IMR-90 (cell line): Measurements from ENCODE around the gene PLXDC2. TPM values are rescaled to one million over a fixed set of nuclear protein-coding genes. Genes with fewer than 3 reads are reported as not detected.

ENCODE experiments used
- ATAC-seq: fragments of 200-7000 bp; cut with Tn5 transposase; 2 replicates; pipeline ENCODE4 v1.9.1; 2020; ENCODE audit warnings: low read depth, mild to moderate bottlenecking, moderate library complexity
- BruUV-seq: library from RNA; stranded (reverse); fragments of 400-500 nt; replicated peaks from 2 replicates; lab custom pipeline; 2021; lab: Mats Ljungman, UMichigan
- CTCF ChIA-PET: fragments of 300-600 bp; formaldehyde crosslinking; extraction: SDS; loops from one replicate; lab custom pipeline; 2021; ENCODE audit warnings: antibody characterized with exemption; lab: Yijun Ruan, JAX
- POLR2A ChIA-PET: fragments of 300-600 bp; sonication (Branson Sonifier 250); formaldehyde crosslinking; loops from one replicate; lab custom pipeline; 2022; ENCODE audit warnings: antibody characterized with exemption; ENCODE audit not compliant: unreplicated experiment; lab: Charles Lee
- DNase-seq: peaks from one replicate; pipeline ENCODE4 v3.0.0; 2013
- H2AFZ ChIP-seq: replicated peaks from 2 replicates; pipeline ENCODE3; 2013; ENCODE audit warnings: low read length, mild to moderate bottlenecking; ENCODE audit not compliant: poor library complexity
- H2AK5ac ChIP-seq: 2 replicates; pipeline ENCODE4 v1.6.1; 2013; ENCODE audit warnings: low read depth, low read length, inconsistent platforms
- H2AK9ac ChIP-seq: replicated peaks from 2 replicates; pipeline ENCODE3; 2013; ENCODE audit warnings: mild to moderate bottlenecking, low read depth, low read length, moderate library complexity; ENCODE audit not compliant: poor library complexity
- H2BK120ac ChIP-seq: 2 replicates; pipeline ENCODE4 v1.6.1; 2013; ENCODE audit warnings: low read depth, low read length, inconsistent platforms
- H2BK15ac ChIP-seq: 3 replicates; pipeline ENCODE4 v1.6.1; 2013; ENCODE audit warnings: low read depth, low read length, inconsistent platforms
- H2BK20ac ChIP-seq: 2 replicates; pipeline ENCODE4 v1.6.1; 2013; ENCODE audit warnings: low read depth, mild to moderate bottlenecking, inconsistent platforms, low read length, moderate library complexity
- H2BK5ac ChIP-seq: 2 replicates; pipeline ENCODE4 v1.6.1; 2013; ENCODE audit warnings: mild to moderate bottlenecking, low read depth, low read length, inconsistent platforms; ENCODE audit not compliant: poor library complexity, severe bottlenecking
- H3K14ac ChIP-seq: replicated peaks from 2 replicates; pipeline ENCODE4 v1.6.1; 2013; ENCODE audit warnings: low read depth, low read length, inconsistent platforms
- H3K18ac ChIP-seq: 2 replicates; pipeline ENCODE4 v1.6.1; 2013; ENCODE audit warnings: low read depth, low read length, control low read depth
- H3K23ac ChIP-seq: 2 replicates; pipeline ENCODE4 v1.6.1; 2013; ENCODE audit warnings: low read depth, low read length, inconsistent platforms
- H3K27ac ChIP-seq: 2 replicates; pipeline ENCODE4 v1.5.1; 2013; ENCODE audit warnings: mild to moderate bottlenecking, control low read depth, low read length; ENCODE audit not compliant: insufficient read depth
- H3K27me3 ChIP-seq: 2 replicates; pipeline ENCODE4 v1.6.1; 2013; ENCODE audit warnings: low read length; ENCODE audit not compliant: control insufficient read depth, insufficient read depth
- H3K36me3 ChIP-seq: 2 replicates; pipeline ENCODE4 v1.6.1; 2013; ENCODE audit warnings: low read length, mixed read lengths; ENCODE audit not compliant: control insufficient read depth, insufficient read depth
- H3K4ac ChIP-seq: 2 replicates; pipeline ENCODE4 v1.6.1; 2013; ENCODE audit warnings: low read depth, low read length, inconsistent platforms
- H3K4me1 ChIP-seq: 2 replicates; pipeline ENCODE4 v1.6.1; 2013; ENCODE audit warnings: low read length, mixed read lengths; ENCODE audit not compliant: control insufficient read depth, insufficient read depth
- H3K4me2 ChIP-seq: 2 replicates; pipeline ENCODE4 v1.6.1; 2013; ENCODE audit warnings: low read depth, mild to moderate bottlenecking, control low read depth, low read length, moderate library complexity
- H3K4me3 ChIP-seq: 2 replicates; pipeline ENCODE4 v1.5.1; 2013; ENCODE audit warnings: low read depth, mild to moderate bottlenecking, control low read depth, low read length, moderate library complexity; ENCODE audit not compliant: insufficient read depth
- H3K56ac ChIP-seq: 2 replicates; pipeline ENCODE4 v1.6.1; 2013; ENCODE audit warnings: low read length, inconsistent platforms; ENCODE audit not compliant: insufficient read depth; ENCODE audit errors: extremely low read depth
- H3K79me1 ChIP-seq, 2 experiments: 2 replicates each; pipeline ENCODE4 v1.6.1; 2013; ENCODE audit warnings: low read length in 2 of 2, inconsistent platforms in 1 of 2, low read depth in 1 of 2
- H3K9ac ChIP-seq: 2 replicates; pipeline ENCODE4 v1.6.1; 2013; ENCODE audit warnings: low read depth, low read length, control low read depth
- H3K9me1 ChIP-seq: 2 replicates; pipeline ENCODE4 v1.6.1; 2013; ENCODE audit warnings: low read length, inconsistent platforms; ENCODE audit not compliant: insufficient read depth
- H3K9me3 ChIP-seq: 2 replicates; pipeline ENCODE4 v1.6.1; 2013; ENCODE audit warnings: low read length; ENCODE audit not compliant: control insufficient read depth, insufficient read depth
- H4K20me1 ChIP-seq: 2 replicates; pipeline ENCODE4 v1.6.1; 2013; ENCODE audit warnings: low read length, inconsistent platforms; ENCODE audit not compliant: insufficient read depth
- H4K5ac ChIP-seq: 2 replicates; pipeline ENCODE4 v1.6.1; 2013; ENCODE audit warnings: mild to moderate bottlenecking, low read depth, low read length, control low read depth
- H4K8ac ChIP-seq, 2 experiments: 2 replicates each; pipeline ENCODE4 v1.6.1; 2013; ENCODE audit warnings: low read depth in 2 of 2, low read length in 2 of 2, control low read depth in 1 of 2, inconsistent platforms in 1 of 2
- H4K91ac ChIP-seq: 2 replicates; pipeline ENCODE4 v1.6.1; 2013; ENCODE audit warnings: low read depth, low read length, inconsistent platforms; ENCODE audit not compliant: insufficient read depth
- CEBPB ChIP-seq: IDR thresholded peaks from 2 replicates; pipeline ENCODE4 v1.6.1; 2012; ENCODE audit warnings: low read depth, low read length, improper control_type of control experiment
- CHD1 ChIP-seq: IDR thresholded peaks from 2 replicates; pipeline ENCODE4 v1.6.1; 2012; ENCODE audit warnings: low read depth, low read length, improper control_type of control experiment
- ELK1 ChIP-seq: fragments of 150-350 bp; IDR thresholded peaks from 2 replicates; pipeline ENCODE4 v1.6.1; 2016; ENCODE audit warnings: low read depth, mild to moderate bottlenecking, low read length, moderate library complexity, borderline replicate concordance
- FOS ChIP-seq: fragments of 150-350 bp; IDR thresholded peaks from 2 replicates; pipeline ENCODE4 v1.6.1; 2016; ENCODE audit warnings: low read depth, low read length
- MAFK ChIP-seq: IDR thresholded peaks from 2 replicates; pipeline ENCODE4 v1.6.1; 2012; ENCODE audit warnings: low read depth, low read length, improper control_type of control experiment
- MXI1 ChIP-seq: IDR thresholded peaks from 2 replicates; pipeline ENCODE4 v1.6.1; 2012; ENCODE audit warnings: low read depth, mild to moderate bottlenecking, low read length, moderate library complexity, borderline replicate concordance
- NFE2L2 ChIP-seq: fragments of 150-350 bp; IDR thresholded peaks from 2 replicates; pipeline ENCODE4 v1.6.1; 2016; ENCODE audit warnings: low read depth, mild to moderate bottlenecking, low read length
- RAD21 ChIP-seq: IDR thresholded peaks from 2 replicates; pipeline ENCODE4 v1.6.1; 2012; ENCODE audit warnings: low read length, improper control_type of control experiment
- RCOR1 ChIP-seq: IDR thresholded peaks from 2 replicates; pipeline ENCODE4 v1.6.1; 2012; ENCODE audit warnings: mild to moderate bottlenecking, low read length, improper control_type of control experiment; ENCODE audit not compliant: insufficient replicate concordance
- RFX5 ChIP-seq: IDR thresholded peaks from 2 replicates; pipeline ENCODE4 v1.8.0; 2012; ENCODE audit warnings: low read depth, mild to moderate bottlenecking, low read length, moderate library complexity
- SMC3 ChIP-seq: fragments of 150-350 bp; IDR thresholded peaks from 2 replicates; pipeline ENCODE4 v1.6.1; 2016; ENCODE audit warnings: low read depth, mild to moderate bottlenecking, antibody characterized with exemption, low read length, moderate library complexity
- WGBS, 2 experiments: methylation state at CpG; one replicate each; pipeline versions ENCODE4 v1.1.5 to v1.1.7; 2013; ENCODE audit warnings: missing lambda C conversion rate in 2 of 2; ENCODE audit not compliant: insufficient read length in 1 of 2; ENCODE audit errors: extremely low coverage in 2 of 2; 5-methylcytosine and 5-hydroxymethylcytosine counted together
- dilution Hi-C: fragments of 300-500 bp; cut with HindIII; formaldehyde crosslinking; loops from one replicate; pipeline ENCODE4 v1.14.3; 2018; ENCODE audit warnings: low sequenced_read_pairs; ENCODE audit not compliant: unreplicated experiment
- in situ Hi-C: fragments of 300-500 bp; cut with MboI; formaldehyde crosslinking; loops from 3 replicates; pipeline ENCODE4 v1.14.3; 2019; ENCODE audit warnings: low sequenced_read_pairs, inconsistent platforms, mixed read lengths
- intact Hi-C: fragments of 100-400 bp; cut with micrococcal nuclease; formaldehyde crosslinking; loops from 2 replicates; pipeline ENCODE4 v1.10.0; 2022
- polyA plus RNA-seq, 3 experiments: library from polyadenylated mRNA; depleted of rRNA; stranded (reverse); fragments of >200 nt; gene quantifications; 2 replicates each; pipeline ENCODE4 v1.2.3, GENCODE V29; 2012; ENCODE audit warnings: low replicate concordance in 1 of 3
- total RNA-seq: library from RNA; depleted of rRNA; stranded (reverse); fragments of >200 nt; gene quantifications from 2 replicates; pipeline ENCODE4 v1.2.3, GENCODE V29; 2012
- TF ChIP-seq, protein P1 (sequence below): conservative IDR thresholded peaks from 2 replicates; pipeline ENCODE4 v1.5.1; 2012; ENCODE audit warnings: mild to moderate bottlenecking, low read depth, low read length, improper control_type of control experiment
- TF ChIP-seq, protein P2 (sequence below): fragments of 150-350 bp; IDR thresholded peaks from 2 replicates; pipeline ENCODE4 v1.6.1; 2017; ENCODE audit warnings: mild to moderate bottlenecking, antibody characterized with exemption, low read length, low read depth

PLXDC2 gene
- total and polyA plus RNA-seq, 2 of the 4 experiments (the other 2 are of a cell fraction) = 3.2 to 6.1 TPM

GRCh38 chr10:19795684-19796083, 20.5 kb upstream of the PLXDC2 start:
- H3K27ac ChIP-seq = no peak overlapping the region
- no peaks in the 10 kb centered on the region for H3K27me3 ChIP-seq
- no peak overlapping the region for H2BK5ac ChIP-seq
- H4K20me1 ChIP-seq = no peaks in the 10 kb centered on the region
- no peak overlapping the region for H2BK120ac ChIP-seq
- WGBS, 2 experiments = no CpG with 5 or more reads among the region's 5 CpGs
- in situ Hi-C loops (loop anchor here (10.0 to 25.0 kb wide), 2 partner anchors 381 to 1108 kb away; no protein-coding TSS in a partner anchor), intact Hi-C loops (no loop called here), dilution Hi-C loops (no loop called here)
- H2AK9ac ChIP-seq = no peak overlapping the region
- H2AK5ac ChIP-seq = no peak overlapping the region
- H3K4ac ChIP-seq = no peak overlapping the region
- H3K18ac ChIP-seq = no peak overlapping the region
- ChIA-PET CTCF (interaction anchor here (0.6 kb wide), 1 partner anchor 455 kb away, joined by 3 read pairs; no protein-coding TSS in a partner anchor), POLR2A (no interaction called here)
- H4K8ac ChIP-seq = no peak overlapping the region
- no peak overlapping the region for H2AFZ ChIP-seq
- H3K79me1 ChIP-seq = no peaks in the 10 kb centered on the region
- H3K14ac ChIP-seq = no peak overlapping the region
- no peak for TF ChIP-seq FOS
- TF ChIP-seq, protein P1, sequence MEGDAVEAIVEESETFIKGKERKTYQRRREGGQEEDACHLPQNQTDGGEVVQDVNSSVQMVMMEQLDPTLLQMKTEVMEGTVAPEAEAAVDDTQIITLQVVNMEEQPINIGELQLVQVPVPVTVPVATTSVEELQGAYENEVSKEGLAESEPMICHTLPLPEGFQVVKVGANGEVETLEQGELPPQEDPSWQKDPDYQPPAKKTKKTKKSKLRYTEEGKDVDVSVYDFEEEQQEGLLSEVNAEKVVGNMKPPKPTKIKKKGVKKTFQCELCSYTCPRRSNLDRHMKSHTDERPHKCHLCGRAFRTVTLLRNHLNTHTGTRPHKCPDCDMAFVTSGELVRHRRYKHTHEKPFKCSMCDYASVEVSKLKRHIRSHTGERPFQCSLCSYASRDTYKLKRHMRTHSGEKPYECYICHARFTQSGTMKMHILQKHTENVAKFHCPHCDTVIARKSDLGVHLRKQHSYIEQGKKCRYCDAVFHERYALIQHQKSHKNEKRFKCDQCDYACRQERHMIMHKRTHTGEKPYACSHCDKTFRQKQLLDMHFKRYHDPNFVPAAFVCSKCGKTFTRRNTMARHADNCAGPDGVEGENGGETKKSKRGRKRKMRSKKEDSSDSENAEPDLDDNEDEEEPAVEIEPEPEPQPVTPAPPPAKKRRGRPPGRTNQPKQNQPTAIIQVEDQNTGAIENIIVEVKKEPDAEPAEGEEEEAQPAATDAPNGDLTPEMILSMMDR = no peak
- TF ChIP-seq SMC3 = no peak
- TF ChIP-seq NFE2L2 = no peak
- no peak for TF ChIP-seq MAFK
- TF ChIP-seq, protein P2, sequence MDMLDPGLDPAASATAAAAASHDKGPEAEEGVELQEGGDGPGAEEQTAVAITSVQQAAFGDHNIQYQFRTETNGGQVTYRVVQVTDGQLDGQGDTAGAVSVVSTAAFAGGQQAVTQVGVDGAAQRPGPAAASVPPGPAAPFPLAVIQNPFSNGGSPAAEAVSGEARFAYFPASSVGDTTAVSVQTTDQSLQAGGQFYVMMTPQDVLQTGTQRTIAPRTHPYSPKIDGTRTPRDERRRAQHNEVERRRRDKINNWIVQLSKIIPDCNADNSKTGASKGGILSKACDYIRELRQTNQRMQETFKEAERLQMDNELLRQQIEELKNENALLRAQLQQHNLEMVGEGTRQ = no peak
- TF ChIP-seq ELK1 = no peak
- TF ChIP-seq CEBPB = no peak
- TF ChIP-seq RAD21 = no peak
- TF ChIP-seq MXI1 = no peak
- TF ChIP-seq CHD1 = no peak
- TF ChIP-seq RFX5 = no peak
- no peak for TF ChIP-seq RCOR1
- no peak overlapping the region for H3K9ac ChIP-seq
- no peak overlapping the region for H4K5ac ChIP-seq
- no peak for DNase-seq
- H3K36me3 ChIP-seq = no peaks in the 10 kb centered on the region
- no peak overlapping the region for H3K4me2 ChIP-seq
- no peaks in the 10 kb centered on the region for H3K9me1 ChIP-seq
- no peak overlapping the region for H3K23ac ChIP-seq
- no peak overlapping the region for H2BK15ac ChIP-seq
- ATAC-seq = no peak
- no peak overlapping the region for H2BK20ac ChIP-seq
- BruUV-seq = no TSS peak
- H3K4me1 ChIP-seq = no peaks in the 10 kb centered on the region
- no peaks in the 10 kb centered on the region for H3K9me3 ChIP-seq
- H4K91ac ChIP-seq = no peak overlapping the region
- no peak overlapping the region for H3K4me3 ChIP-seq
- H3K56ac ChIP-seq = no peak overlapping the region
